Tibial artery (tissue), 4 donors: ENCODE measurements around the gene RANBP10.
A peak's percentile ranks its signal among the peaks of the same experiment; 100 is the strongest.

Experiments used
- DNase-seq, 2 donors: peaks; one replicate each; pipeline ENCODE4 v3.0.0-alpha.2; 2019
- H3K27ac ChIP-seq, 2 donors: fragments of 200-600 bp; sonication (generic) in 1 of 2; 1 replicate in 1 of 2; 2 replicates in 1 of 2; pipeline ENCODE4 v1.5.1; 2018 to 2019; ENCODE audit warnings: mild to moderate bottlenecking in 1 of 2
- H3K27me3 ChIP-seq, 2 donors: fragments of 200-600 bp; sonication (generic) in 1 of 2; one replicate each; pipeline versions ENCODE4 v1.5.1 to v1.6.0; 2016 to 2019
- H3K36me3 ChIP-seq, 3 donors: fragments of 200-600 bp; sonication (generic) in 2 of 3; one replicate each; pipeline ENCODE4 v1.5.1; 2016 to 2019; ENCODE audit warnings: mild to moderate bottlenecking in 2 of 3
- H3K4me1 ChIP-seq, 4 donors: fragments of 200-600 bp; sonication (generic) in 2 of 4; 1 replicate in 3 of 4; 2 replicates in 1 of 4; pipeline ENCODE4 v1.5.1; 2016 to 2019
- H3K4me3 ChIP-seq, 2 donors: fragments of 200-600 bp; sonication (generic) in 1 of 2; 1 replicate in 1 of 2; 2 replicates in 1 of 2; pipeline ENCODE4 v1.5.1; 2018 to 2019; ENCODE audit warnings: mild to moderate bottlenecking in 2 of 2
- H3K9me3 ChIP-seq, 3 donors: fragments of 200-600 bp; sonication (generic) in 1 of 3; one replicate each; pipeline ENCODE4 v1.5.1; 2016 to 2019
- CTCF ChIP-seq, 2 experiments: fragments of 200-600 bp in 1 of 2; fragments of 450-650 bp in 1 of 2; IDR thresholded peaks; one replicate each; pipeline ENCODE4 v1.5.1; 2017 to 2019; ENCODE audit warnings: antibody characterized with exemption in 2 of 2, mild to moderate bottlenecking in 1 of 2, moderate library complexity in 1 of 2
- intact Hi-C: fragments of 100-400 bp; cut with DNase I; formaldehyde crosslinking; loops from one replicate; pipeline ENCODE4 v1.15.0; 2023; ENCODE audit warnings: low total_unique reads

The RANBP10 gene

DNA sequence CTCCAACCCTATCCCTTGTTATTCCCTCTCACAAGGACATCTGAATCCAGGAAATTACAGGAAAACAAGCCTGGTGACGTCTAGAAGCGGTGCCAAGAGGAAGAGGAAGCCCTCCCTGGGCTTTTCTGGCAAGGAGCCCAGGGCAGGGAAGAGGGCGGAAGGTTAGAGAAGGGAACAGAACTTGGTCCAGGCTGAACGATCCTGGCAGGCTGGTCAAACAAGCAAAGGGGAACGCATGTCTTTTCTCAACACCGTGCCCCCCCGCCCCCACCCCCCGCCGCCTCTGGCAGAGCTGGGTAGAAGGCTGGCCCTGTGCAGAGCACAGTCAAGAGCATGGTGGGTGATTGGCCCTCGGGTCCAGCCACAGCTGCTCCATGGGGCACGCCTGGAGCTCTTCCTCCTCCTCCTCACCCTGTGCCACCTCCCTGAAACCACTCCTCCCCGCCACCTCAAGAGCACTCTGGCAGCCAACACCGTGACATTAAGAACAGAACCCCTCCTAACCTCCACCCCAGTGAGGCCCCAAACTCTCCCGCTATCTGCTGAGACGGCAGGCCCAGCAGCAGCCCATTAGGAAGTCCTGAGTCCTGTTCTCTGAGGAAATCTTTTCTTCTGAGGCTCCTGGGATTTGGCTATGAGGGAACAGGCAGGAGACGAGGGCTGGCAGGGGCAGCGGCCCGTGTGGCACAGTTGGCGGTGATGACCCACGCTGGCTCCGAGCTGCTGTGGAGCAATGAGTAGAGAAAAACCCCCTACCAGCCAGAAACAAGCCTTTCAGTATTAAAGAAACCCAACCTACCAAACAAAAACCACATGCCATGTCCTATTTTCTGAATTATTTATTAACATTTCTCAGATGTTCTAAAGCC lies 132.4 kb downstream of the RANBP10 start:
- Histone ChIP-seq H3K27ac (peak overlapping the region in 1 of 2 donors; percentile 32), H3K4me1 (peaks cover 0 to 31% (median 4%) of the 10 kb centered on the region in 4 donors), H3K9me3 (no peaks in the 10 kb centered on the region), H3K27me3 (no peaks in the 10 kb centered on the region), H3K4me3 (no peak overlapping the region), H3K36me3 (peaks cover 0 to 14% (median 6%) of the 10 kb centered on the region in 3 donors)
- intact Hi-C loops, result loop anchor here (5.0 to 10.0 kb wide), 2 partner anchors 48 to 251 kb away; no protein-coding TSS in a partner anchor
- no peak for TF ChIP-seq CTCF (IDR thresholded peaks at IDR 0.05)
- DNase-seq, result peak; percentile 74 to 82
